Ecto neural progenitor cell (in vitro differentiated cells): ENCODE data around the gene NTN3.

Experiments used
- DNase-seq: peaks from one replicate; pipeline ENCODE4 v3.0.0-alpha.2; 2018; ENCODE audit warnings: low spot score

The NTN3 gene

DNA sequence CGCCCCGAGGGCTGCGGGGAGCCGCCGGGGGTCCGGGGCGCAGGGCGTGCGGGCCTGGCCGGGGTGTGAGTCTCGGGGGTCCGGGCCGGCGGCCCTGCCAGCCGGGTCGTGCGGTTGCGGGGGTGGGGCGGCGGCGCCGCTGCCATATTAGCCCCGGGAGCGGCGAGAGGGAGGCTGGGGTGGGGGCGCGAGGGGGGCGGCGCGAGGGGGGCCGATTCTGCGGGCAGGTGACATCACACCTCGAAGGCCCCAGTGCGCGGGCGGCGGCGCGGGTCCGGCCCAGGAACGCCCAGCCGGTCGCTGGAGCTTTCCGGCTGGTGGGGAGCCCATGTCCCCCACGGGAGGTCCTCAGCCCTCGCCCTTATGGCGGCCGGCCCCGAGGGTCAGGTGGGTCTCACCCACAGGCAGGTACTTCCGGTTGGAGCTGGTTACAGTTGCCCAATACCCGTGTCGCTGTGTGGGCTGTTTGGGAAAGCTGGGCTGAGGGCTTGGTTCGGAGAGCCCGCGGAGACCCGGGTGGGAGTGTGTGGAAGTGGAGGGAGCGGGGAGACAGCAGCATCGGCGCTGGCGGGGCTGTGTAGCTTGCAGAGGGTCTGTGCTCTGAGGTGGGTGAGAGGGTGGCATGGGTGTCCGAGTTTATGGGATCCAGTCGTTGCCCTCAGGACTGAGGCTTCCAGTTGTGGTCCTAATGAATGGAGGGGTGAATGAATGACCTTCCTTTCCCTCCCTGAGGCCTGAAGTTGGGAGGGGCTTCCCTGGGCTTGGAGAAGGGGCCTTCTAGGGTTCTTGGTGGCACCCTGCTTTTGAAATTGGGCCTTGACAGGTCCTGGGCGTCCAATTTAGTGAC lies 43.5 kb downstream of the NTN3 start:
- DNase-seq = no peak

DNA sequence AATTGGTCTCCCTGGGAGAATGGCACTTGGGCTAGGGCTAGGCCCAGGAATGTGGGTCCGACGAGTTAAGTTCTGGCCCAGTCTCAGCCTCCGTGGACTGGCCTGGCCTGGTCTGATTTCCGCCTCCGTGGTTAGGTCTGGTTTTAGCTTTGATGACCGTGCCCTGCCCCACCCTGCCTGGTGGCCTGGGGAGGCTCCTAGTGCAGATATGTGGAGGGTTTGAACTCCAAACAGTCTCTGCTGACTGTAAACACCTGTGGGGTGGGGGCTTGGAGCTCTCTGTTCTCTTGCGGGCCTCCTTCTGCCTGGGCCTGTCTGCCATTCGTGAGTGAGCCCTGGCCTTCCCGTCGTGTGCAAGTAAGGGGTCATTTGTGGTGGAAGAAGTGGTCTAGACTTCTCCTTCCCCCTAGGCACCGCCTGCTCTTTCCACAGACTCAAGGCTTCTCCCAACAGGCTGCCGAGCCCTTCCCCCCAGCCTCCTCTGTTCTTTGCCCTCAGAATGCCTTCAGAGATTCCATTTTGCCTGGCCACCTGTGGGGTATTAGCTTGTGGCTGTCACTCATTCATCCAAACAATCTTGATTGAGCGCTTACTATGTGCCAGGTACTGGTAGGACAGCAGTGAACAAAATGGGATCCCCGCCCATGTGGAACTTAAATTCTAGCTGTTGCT lies 44.2 kb downstream of the NTN3 start:
- DNase-seq = no peak

DNA sequence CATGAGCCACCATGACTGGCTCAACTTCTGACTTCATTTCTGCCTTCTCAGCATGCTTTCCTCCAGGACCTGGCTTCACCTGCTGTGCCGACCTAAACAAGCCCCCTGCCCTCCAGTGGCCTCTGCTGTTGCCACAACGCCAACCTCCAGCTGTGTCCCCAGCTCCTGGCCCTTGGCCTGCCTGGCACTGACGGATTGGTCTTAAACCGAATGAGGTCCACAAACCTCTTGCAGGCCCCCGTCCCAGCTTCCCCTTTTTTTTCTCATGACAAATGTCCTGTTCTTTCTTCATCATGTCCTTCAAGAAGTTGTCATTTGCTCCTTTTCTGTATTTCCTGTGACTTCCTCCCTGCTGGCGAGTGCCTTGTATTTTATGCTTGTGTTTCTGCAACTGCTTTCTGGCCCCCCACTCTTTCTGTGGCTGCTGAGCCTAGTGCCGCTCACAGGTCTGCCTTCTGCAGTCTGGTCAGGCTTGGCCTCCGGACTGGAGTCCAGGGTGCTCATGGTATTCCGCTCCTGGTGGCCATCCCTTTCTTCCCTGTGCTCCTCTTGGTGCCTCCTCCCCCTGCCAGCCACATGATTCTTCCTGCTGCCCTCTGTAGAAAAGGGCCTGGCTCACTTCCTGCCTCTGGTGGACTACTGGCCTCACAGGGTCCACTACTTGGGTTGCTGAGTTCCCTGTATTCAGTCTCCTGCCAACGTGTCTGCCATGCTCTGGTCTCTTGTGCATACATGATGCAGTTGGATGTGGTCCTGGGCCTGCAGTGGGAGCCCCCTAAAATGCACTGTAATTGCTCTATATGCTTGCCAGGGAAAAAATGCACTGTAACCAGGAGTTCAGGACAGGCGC lies 45.5 kb downstream of the NTN3 start:
- DNase-seq = no peak

DNA sequence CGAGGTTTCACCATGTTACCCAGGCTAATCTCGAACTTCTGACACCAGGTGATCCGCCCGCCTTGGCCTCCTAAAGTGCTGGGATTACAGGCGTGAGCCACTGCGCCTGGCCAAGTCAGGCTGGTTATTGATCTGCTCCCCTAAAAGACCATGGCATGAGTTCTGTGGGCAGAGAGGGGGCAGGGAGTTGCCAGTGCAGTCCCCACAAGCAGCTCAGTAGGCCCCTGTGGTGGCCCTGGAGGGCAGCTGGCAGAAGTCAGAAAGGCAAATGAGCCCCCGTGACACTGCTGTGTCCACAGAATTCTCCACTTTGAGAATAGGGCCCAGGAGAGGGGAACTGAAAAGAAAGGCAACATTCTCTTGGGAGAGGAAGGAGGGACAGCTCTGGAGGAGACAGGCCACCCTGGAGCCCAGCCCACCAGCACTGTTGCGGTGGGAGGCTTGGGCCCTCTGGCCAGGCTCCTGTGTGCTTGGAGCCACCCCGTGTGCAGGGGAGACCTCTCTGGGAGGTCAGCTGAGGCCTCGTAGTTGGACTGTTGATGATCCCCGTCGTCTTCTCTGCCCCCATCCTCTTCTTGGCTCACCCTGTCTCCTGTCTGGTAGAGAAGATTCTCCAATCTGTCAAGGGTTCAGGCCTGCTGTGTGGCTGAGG lies 47.0 kb downstream of the NTN3 start:
- no peak for DNase-seq

DNA sequence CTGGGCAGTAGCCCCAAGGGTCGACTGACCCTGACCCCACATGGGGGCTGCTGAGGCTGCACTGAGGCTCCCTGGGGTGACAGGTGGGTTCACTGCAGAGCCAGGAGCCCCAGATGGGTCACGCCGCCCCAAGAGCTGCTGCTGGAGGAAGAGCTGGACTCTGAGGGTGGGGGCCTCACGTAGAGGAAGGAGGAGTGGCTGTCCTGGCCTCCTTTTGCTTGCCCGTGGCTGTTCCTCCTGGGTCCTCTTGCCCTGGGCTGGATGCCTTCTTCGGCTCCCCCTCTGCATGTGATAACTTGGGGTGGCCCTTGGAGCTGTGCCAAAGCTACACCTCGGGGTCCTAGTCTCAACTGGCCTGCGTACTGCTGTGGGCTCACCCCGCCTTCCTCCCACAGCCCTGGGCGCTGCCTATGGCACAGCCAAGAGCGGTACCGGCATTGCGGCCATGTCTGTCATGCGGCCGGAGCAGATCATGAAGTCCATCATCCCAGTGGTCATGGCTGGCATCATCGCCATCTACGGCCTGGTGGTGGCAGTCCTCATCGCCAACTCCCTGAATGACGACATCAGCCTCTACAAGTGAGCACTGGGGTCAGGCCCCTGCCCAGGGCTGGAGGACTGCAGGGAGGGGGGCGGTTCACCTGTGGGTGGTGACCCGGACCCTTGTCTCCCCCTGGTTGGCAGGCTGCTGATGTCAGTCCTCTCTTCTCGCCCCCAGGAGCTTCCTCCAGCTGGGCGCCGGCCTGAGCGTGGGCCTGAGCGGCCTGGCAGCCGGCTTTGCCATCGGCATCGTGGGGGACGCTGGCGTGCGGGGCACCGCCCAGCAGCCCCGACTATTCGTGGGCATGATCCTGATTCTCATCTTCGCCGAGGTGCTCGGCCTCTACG lies 48.0 kb downstream of the NTN3 start:
- DNase-seq = no peak

DNA sequence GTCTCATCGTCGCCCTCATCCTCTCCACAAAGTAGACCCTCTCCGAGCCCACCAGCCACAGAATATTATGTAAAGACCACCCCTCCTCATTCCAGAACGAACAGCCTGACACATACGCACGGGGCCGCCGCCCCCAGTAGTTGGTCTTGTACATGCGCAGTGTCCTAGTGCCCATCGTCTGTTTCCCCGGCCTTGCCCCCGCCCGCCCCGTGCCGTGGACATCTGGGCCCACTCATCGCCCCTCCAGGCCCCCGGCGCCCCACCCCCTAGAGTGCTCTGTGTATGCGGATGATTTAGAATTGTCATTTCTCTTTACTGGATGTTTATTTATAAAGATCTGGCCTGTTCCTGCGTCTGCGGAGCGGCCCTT lies 48.6 kb downstream of the NTN3 start:
- no peak for DNase-seq

DNA sequence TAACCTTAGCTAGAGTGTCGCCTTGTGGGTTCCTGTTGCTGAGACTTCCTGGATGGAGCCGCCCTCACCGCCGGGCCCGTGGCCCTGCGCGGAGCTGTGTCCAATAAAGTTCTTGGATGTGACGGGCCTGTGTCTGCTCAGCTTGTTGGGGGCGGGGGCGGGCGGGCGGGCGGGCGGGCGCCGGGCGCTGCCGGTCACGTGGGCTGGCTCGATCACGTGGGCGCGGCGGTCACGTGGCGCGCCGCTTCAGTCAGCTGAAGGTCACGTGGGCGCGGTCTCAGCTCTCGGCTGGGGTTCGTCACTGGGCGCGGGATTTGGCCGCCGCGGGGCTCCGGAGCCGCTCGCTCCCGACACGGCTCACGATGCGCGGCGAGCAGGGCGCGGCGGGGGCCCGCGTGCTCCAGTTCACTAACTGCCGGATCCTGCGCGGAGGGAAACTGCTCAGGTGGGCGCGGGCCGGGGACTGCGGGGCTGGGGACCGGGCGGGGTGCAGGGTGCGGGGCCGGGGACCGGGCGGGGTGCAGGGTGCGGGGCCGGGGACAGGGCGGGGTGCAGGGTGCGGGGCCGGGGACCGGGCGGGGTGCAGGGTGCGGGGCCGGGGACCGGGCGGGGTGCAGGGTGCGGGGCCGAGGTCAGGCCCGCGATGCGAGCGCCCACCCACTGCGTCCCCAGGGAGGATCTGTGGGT lies 49.1 kb downstream of the NTN3 start, which contains the start of gene AMDHD2:
TSS of gene AMDHD2 (plus strand) at position 275 of the 687 bp plus-strand sequence. CDS start at position 363, 88 bp downstream.
- peak; percentile 95 for DNase-seq

DNA sequence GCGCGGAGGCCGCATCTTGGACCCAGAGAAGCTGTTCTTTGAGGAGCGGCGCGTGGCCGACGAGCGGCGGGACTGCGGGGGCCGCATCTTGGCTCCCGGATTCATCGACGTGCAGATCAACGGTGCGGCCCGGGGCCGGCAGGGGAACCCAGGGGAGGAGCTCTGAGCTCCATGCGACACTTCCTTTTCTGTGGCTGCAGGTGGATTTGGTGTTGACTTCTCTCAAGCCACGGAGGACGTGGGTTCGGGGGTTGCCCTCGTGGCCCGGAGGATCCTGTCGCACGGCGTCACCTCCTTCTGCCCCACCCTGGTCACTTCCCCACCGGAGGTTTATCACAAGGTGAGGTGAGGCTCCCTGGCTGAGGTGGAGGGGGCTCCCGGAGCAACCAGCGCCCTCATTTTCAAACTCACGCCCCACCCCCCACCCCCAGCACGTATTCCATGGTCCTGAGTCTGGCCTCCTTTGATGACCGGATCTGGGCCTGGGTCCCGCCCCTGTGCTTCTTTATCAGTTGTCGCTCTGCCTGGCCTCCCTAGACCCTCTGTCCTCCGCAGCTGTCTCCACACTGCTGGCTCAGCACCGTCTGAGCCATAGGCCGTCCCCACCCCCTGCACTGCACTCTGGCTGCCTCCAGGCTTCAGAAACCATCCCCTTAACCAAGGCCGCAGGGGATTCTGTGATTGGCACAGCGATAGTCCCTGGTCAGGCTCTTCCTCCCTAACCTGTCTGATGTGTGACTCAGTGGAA lies 49.9 kb downstream of the NTN3 start:
- DNase-seq = no peak
